HG02885 (cell line): ENCODE data around the gene SCLY.

Source experiments
- ATAC-seq: cut with Tn5 transposase; IDR thresholded peaks from one replicate; pipeline ENCODE4 v1.9.1; 2021; ENCODE audit warnings: mild to moderate bottlenecking; ENCODE audit not compliant: unreplicated experiment, poor library complexity

Gene SCLY

DNA sequence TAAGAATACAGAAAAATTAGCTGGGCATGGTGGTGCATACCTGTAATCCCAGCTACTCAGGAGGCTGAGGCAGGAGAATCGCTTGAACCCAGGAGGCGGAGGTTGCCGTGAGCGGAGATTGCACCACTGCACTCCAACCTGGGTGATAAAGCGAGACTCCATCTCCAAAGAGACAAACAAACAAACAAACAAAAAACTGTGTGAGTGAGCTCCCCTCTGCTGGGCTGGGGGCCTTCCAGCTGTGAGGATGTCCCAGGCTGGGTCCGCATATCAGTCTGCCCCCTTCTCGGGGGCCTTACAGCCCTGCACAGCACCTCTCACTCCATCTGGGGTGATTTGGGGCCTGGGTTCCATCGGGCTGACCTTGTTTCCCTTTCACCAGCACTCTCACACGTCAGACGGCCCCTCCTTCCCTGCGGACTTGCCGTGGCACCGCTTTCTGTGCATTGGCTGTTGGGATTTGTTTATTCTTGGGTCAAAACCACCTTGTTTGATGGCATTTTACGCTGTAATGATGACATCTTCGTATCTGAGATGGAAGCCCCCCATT lies 74.9 kb downstream of the SCLY start:
- no peak for ATAC-seq

DNA sequence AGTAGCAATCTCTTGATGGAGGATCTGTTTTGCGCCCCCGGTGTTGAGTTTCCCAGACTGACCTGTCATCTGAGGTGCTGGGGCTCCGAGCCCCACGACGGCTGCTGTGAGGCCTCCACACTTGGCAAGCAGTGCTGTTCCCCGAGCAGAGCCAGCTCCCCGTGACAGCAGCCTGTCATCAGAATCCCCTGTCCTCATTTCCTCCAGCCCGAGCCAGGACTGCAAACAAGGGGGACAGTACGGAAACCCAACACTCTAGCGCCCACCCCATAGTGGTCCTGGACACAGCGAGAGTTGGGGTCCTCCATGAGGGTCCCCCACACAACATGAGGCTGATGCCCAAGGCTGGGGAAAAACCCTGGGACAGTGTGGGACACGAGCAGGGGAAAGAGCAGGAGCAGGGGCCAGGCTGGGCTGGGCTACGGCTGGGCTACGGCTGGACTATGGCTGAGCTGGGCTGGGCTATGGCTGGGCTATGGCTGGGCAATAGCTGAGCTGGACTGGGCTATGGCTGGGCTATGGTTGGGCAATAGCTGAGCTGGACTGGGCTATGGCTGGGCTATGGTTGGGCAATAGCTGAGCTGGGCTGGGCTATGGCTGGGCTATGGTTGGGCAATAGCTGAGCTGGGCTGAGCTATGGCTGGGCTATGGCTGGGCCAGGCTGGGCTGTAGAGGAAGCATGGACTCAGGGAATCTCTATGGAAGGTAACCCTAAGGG lies 76.2 kb downstream of the SCLY start:
- no peak for ATAC-seq

DNA sequence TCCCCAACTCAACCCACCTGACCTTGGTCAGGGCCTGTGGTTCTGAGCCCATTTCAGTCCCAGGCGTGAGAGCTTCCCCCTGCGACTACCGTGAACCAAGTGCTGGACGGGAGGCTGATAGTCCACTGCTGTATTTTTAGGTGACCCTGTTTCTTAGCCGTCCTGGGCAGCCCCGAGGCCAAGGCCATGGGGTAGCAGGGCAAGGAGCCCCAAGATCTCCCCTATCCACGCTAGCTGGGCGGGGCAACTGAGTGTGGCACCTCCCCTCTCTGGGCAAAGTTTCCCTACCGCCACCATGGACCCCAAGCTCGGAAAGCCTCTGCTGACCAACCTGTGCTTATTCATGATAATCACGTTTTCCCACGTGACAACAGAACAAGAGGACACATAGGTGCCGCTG lies 77.1 kb downstream of the SCLY start:
- no peak for ATAC-seq

GRCh38 chr2:238138331-238139195 lies 77.8 kb downstream of the SCLY start, which contains the start of gene KLHL30:
KLHL30 (plus strand) TSS chr2:238138668; CDS start chr2:238140755, 2,087 bp downstream.
- no peak for ATAC-seq

DNA sequence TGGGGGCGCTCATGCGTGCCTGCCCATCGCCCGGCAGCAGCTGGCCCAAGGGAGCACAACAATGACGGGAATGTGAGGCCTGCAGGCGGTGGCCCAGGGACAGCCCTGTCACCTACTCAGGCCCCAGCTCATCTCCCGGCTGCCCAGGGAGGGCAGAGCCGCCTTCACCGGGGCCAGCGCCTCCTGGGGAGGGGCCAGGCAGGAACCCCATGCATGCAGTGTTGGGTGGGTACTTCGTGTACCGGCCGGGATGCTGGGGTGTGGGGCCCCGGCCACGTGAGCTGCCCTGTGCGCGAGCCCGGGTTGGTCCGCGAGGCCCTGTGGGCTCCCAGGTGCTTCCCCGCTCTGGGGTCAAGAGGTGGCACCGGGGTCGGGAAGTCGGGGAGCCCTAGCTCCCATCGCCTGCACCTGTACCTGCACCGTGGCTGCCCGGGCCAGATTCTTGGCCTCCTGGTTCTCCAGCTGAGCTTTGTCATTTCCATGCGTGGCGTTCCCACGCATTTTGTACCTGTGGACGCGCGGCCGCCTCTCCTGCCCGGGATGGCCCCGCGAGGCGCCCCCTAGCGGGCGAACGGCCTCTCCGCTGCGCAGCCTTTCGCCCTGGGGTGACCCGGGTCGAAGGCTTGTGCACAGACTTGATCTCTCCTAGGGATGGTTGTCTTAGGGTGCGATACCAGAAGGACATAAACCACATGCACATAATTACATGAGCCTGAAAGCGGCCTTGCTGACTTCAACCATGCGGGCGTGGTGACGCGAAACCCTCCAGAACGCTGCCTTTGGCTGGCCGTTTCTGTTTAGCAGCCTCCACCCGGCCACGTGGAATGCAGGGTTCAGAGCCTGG lies 78.6 kb downstream of the SCLY start:
- no peak for ATAC-seq

DNA sequence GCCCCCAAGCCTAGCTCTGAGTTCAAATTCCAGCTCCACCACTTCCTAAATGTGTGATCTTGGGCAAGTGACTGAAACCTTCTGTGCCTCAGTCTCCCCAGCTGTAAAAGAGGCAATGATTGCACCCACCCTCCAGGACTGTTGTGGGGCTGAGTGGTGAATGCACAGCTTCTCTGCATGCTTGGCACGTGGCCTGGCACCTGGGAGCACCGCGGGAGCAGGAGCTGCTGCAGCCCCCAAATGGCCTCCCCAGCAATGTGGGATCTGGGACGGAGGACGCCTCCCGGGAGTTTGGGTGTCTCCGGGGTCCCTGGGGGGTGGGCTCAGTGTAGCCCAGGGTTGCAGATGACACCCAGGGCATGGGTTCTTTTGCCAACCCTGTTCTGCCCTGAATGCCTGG lies 79.2 kb downstream of the SCLY start:
- no peak for ATAC-seq

- no peak for ATAC-seq
Measured at GRCh38 chr2:238140721-238141540, 80.1 kb downstream of the SCLY start.

DNA sequence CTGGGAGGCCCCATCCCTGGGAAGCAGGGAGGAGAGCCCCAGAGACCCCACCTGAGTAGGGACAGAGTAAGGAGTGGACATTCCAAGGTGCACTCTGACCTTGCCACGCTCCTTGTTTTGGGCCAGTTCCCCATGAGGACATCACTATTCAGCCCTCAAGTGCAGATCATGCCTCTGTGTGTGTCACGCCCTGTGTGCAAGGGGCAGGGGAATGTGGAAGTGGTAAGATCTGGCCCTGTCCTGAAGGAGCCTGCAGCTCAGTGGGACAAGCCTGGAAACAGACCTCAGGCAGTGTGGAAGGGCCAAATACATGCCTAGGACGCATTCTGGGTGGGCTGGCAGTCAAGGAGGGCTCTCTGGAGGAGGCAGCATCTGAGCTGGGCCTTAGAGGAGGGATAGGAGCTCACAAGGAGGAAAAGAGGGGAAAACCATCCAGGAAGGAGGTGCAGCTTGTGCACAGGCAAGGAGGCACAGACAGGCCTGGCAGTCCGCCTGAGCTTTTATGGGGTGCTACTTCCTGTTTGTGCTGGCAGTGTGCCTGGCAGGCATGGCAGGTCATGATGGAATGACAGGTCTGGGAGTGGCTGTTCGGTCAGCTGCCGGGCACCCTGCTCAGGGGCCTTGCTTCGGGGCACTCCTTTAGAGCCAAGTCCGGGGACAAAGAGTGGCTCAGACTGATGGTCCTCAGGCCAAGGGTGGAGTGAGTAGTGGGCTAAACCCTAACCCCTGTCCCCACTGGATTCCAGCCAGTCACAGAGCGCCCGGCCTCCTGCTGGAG lies 80.9 kb downstream of the SCLY start:
- no peak for ATAC-seq

GRCh38 chr2:238142382-238143205 lies 81.8 kb downstream of the SCLY start:
- ATAC-seq = no peak

- no peak for ATAC-seq
Measured at GRCh38 chr2:238143239-238143951, 82.6 kb downstream of the SCLY start.

- ATAC-seq = no peak
Measured at GRCh38 chr2:238144262-238144661, 83.5 kb downstream of the SCLY start.

DNA sequence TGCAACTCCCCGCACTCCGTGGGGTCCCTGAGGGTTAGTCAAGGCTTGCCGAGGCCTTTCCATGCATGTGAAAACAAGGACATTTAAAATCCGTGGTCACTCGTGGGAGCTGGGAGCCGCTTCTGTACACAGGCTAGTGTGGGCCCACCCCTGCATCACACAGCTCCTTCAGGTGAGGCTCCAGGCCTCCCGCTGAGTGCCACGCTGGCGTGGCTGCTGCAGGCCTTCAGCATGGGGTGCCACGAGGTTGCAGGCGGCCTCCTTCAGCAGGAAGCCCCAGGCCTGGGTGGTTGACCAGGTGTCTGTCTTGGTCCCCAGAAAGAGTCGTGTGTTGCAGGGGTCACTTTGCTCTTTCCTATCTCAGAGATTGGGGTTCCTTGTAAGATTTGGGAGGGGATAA lies 84.2 kb downstream of the SCLY start:
- no peak for ATAC-seq

GRCh38 chr2:238145851-238146250 lies 85.0 kb downstream of the SCLY start:
- ATAC-seq = no peak

DNA sequence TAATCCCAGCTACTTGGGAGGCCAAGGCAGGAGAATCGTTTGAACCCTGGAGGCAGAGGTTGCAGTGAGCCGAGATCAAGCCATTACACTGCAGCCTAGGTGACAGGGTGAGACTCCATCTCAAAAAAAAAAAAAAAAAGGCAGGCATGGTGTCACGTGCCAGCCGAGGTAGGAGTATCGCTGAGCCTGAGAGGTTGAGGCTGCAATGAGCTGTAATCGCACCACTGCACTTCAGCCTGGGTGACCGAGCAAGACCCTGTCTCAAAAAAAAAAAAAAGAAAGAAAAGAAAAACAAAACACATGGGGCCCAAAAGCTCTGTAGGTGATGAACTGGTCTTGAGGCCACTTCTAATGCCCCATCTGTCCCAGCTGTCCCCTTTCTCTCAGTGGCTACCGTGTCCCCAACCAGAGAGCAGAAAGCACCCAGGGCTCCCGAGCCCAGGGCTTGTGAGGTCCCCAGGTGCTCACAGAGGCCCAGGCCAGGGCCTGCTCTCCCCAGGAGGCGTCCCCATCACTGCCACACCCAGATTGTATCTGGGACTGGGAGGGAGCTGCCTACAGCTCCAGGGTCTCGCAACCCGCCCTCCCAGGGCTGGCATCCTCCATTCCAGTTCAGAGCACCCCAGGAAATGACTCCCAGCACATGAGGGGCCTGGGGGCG lies 86.2 kb downstream of the SCLY start:
- ATAC-seq = no peak

GRCh38 chr2:238148981-238149380 lies 88.2 kb downstream of the SCLY start:
- no peak for ATAC-seq
